Activated CD4-positive, alpha-beta T cell treated with anti-CD3 and anti-CD28 coated beads for 36 hours (primary cell): ENCODE results near the gene KRTAP2-3. TPM values are rescaled to one million over a fixed set of nuclear protein-coding genes. Genes with fewer than 3 reads are reported as not detected.
"Not testable (repeated sequence)": the region's sequence is repeated elsewhere in the genome, so short reads cannot be mapped to it uniquely, and the experiment has no call there.

Experiments used
- ATAC-seq: fragments of 200-7000 bp; cut with Tn5 transposase; one replicate; pipeline ENCODE4 v1.10.0; 2021; ENCODE audit warnings: mild to moderate bottlenecking, moderate library complexity
- CTCF ChIA-PET: fragments of 350-600 bp; sonication (Branson Sonifier 250); formaldehyde crosslinking; loops from one replicate; lab custom pipeline; 2021; ENCODE audit warnings: antibody characterized with exemption; lab: Charles Lee
- POLR2A ChIA-PET: fragments of 350-600 bp; sonication (Branson Sonifier 250); formaldehyde crosslinking; loops from one replicate; lab custom pipeline; 2021; ENCODE audit warnings: antibody characterized with exemption, inconsistent platforms; lab: Charles Lee
- DNase-seq: peaks from one replicate; pipeline ENCODE4 v3.0.0-alpha.2; 2020
- H3K27ac Mint-ChIP-seq: one replicate; pipeline ENCODE4 v1.8.0; 2021; ENCODE audit warnings: mixed read lengths
- H3K27me3 Mint-ChIP-seq: one replicate; pipeline ENCODE4 v1.8.0; 2021; ENCODE audit warnings: mixed read lengths
- H3K36me3 Mint-ChIP-seq: one replicate; pipeline ENCODE4 v1.8.0; 2021; ENCODE audit warnings: low read depth, mixed read lengths
- H3K4me1 Mint-ChIP-seq: one replicate; pipeline ENCODE4 v1.8.0; 2021; ENCODE audit warnings: mixed read lengths
- H3K4me3 Mint-ChIP-seq: one replicate; pipeline ENCODE4 v1.8.0; 2021; ENCODE audit warnings: mild to moderate bottlenecking, moderate library complexity, mixed read lengths
- H3K9me3 Mint-ChIP-seq: one replicate; pipeline ENCODE4 v1.8.0; 2021; ENCODE audit warnings: low read depth, mixed read lengths
- intact Hi-C, 2 experiments: fragments of 100-400 bp; cut with DNase I in 1 of 2; cut with micrococcal nuclease in 1 of 2; formaldehyde crosslinking; loops; one replicate each; pipeline versions ENCODE4 v1.14.2 to v1.15.1; 2022 to 2024; cut with DNase I, micrococcal nuclease
- total RNA-seq, 2 experiments: library from RNA; stranded (reverse); gene quantifications; one replicate each; pipeline ENCODE4 v1.2.3, GENCODE V29; 2021

Gene KRTAP2-3, protein sequence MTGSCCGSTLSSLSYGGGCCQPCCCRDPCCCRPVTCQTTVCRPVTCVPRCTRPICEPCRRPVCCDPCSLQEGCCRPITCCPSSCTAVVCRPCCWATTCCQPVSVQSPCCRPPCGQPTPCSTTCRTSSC
- not detected for total RNA-seq

- H3K4me1 Mint-ChIP-seq, result no peaks in the 10 kb centered on the region
- H3K27ac Mint-ChIP-seq, result no peak within 1 kb of the TSS
- ChIA-PET POLR2A (no interaction called here), CTCF (no interaction called here)
- ATAC-seq (no peak), DNase-seq (no peak)
- H3K4me3 Mint-ChIP-seq, result no peak within 1 kb of the TSS
- intact Hi-C loops, result no loop called here
- peaks cover 4% of the 10 kb centered on the region for H3K9me3 Mint-ChIP-seq
- peaks cover 26% of the 10 kb centered on the region for H3K27me3 Mint-ChIP-seq
- no peaks in the 10 kb centered on the region for H3K36me3 Mint-ChIP-seq
Measured at GRCh38 chr17:41060052-41060604, at the start of gene KRTAP2-3. Gene KRTAP2-3, minus strand, starts transcription at chr17:41060114. Its CDS starts 64 bp downstream, at chr17:41060050.

DNA sequence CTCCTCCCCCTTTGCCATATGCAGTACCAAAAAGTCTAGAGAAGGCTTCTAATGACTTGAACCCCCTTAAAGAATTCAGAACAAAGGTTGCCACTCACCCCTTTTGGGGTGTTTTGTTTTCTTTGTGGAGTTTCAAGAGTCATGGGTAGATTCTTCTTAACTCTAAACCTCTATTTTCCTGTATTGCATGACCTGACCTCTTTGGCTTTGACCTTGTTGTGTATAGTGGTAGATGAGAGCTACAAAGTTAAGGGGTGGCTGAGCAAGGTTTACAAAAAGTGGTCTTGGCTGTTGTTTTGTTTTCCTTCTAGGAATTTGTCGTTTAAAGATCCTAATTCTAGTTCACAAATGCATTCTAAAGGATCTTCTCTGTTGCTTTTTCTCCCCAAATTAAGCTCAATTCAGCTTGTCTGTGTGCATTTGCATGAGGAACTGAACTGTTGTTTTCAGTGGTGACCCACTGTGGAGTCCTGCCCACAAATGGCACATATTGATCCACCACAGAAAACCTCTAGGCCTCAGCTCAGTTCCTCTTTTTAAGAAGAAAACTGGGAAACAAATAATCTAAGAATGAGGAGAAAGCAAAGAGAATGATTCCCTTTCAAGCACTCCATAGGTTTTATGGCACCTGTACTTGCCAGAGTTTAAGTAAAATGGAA is 48.9 kb upstream of the KRTAP2-3 start:
- H3K9me3 Mint-ChIP-seq, H3K4me3 Mint-ChIP-seq, H3K27me3 Mint-ChIP-seq, H3K4me1 Mint-ChIP-seq, DNase-seq, H3K27ac Mint-ChIP-seq, ATAC-seq, H3K36me3 Mint-ChIP-seq, intact Hi-C loops, POLR2A ChIA-PET: not testable (repeated sequence)
- CTCF ChIA-PET, result interaction anchor here (0.7 kb wide), 1 partner anchor 51 kb away, joined by 3 read pairs; no protein-coding TSS in a partner anchor

DNA sequence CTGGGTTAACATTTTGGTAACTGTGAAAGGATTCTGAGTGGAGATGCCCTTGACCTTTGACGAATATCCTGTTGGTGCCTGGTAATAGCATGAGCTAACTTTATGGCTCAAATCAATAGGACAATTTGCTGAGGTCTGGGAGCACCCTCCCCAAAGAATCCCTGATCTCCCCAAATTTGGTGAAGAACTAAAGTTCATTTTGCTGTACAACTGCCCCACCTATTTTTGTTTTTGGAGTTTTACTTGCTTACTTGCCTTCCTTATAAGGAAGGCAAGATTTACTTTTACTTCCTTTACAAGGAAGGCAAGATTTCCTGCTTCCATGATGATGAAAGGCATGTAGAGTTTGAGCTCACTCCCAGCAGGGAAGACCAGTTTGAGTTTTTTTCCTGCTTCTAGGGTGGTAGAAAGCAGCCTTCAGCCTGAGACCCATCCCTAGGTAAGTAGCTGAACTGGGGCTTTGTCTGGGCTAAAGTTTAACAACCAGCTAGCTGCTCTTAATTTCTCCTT is 48.1 kb upstream of the KRTAP2-3 start:
- ATAC-seq (no peak), DNase-seq (no peak)
- no peak overlapping the region for H3K4me3 Mint-ChIP-seq
- H3K9me3 Mint-ChIP-seq, result peaks cover 5% of the 10 kb centered on the region
- POLR2A ChIA-PET, result no interaction called here
- CTCF ChIA-PET, result no interaction called here
- H3K27ac Mint-ChIP-seq, result no peak overlapping the region
- peaks cover 6% of the 10 kb centered on the region for H3K4me1 Mint-ChIP-seq
- intact Hi-C loops, result loop anchor here in 1 of 2 experiments (1.0 kb wide), 1 partner anchor 21 kb away; no protein-coding TSS in a partner anchor
- H3K27me3 Mint-ChIP-seq, result peaks cover 6% of the 10 kb centered on the region
- no peaks in the 10 kb centered on the region for H3K36me3 Mint-ChIP-seq

- ATAC-seq, result not testable (repeated sequence)
Measured at GRCh38 chr17:41105347-41105746, 45.4 kb upstream of the KRTAP2-3 start, which contains the start of gene KRTAP4-9. Gene KRTAP4-9, plus strand, starts transcription at chr17:41105389. Its CDS starts 0 bp downstream, at chr17:41105389.

GRCh38 chr17:41104386-41105038 is 44.6 kb upstream of the KRTAP2-3 start:
- DNase-seq, CTCF ChIA-PET, H3K36me3 Mint-ChIP-seq, H3K27me3 Mint-ChIP-seq, H3K27ac Mint-ChIP-seq, H3K9me3 Mint-ChIP-seq, POLR2A ChIA-PET, H3K4me3 Mint-ChIP-seq, intact Hi-C loops: not testable (repeated sequence)
- ATAC-seq, result peak; percentile 76
- peaks cover 14% of the 10 kb centered on the region for H3K4me1 Mint-ChIP-seq

More at GRCh38 chr17:41105347-41105746, 45.4 kb upstream of the KRTAP2-3 start, which contains the start of gene KRTAP4-9:
- H3K4me1 Mint-ChIP-seq, H3K27ac Mint-ChIP-seq, DNase-seq, H3K9me3 Mint-ChIP-seq, H3K4me3 Mint-ChIP-seq, POLR2A ChIA-PET, H3K27me3 Mint-ChIP-seq, H3K36me3 Mint-ChIP-seq, intact Hi-C loops: not testable (repeated sequence)
- CTCF ChIA-PET, result interaction anchor here (1.3 kb wide), 1 partner anchor 217 kb away, joined by 3 read pairs; no protein-coding TSS in a partner anchor

GRCh38 chr17:41103896-41104295 is 44.0 kb upstream of the KRTAP2-3 start:
- no peaks in the 10 kb centered on the region for H3K36me3 Mint-ChIP-seq
- no peaks in the 10 kb centered on the region for H3K9me3 Mint-ChIP-seq
- H3K4me1 Mint-ChIP-seq, result peaks cover 14% of the 10 kb centered on the region
- no peak overlapping the region for H3K27ac Mint-ChIP-seq
- intact Hi-C loops, result no loop called here
- no peak overlapping the region for H3K4me3 Mint-ChIP-seq
- ATAC-seq (no peak), DNase-seq (no peak)
- H3K27me3 Mint-ChIP-seq, result peaks cover 5% of the 10 kb centered on the region
- CTCF ChIA-PET, result interaction anchor here (0.6 kb wide), 1 partner anchor 167 kb away, joined by 3 read pairs; no protein-coding TSS in a partner anchor
- POLR2A ChIA-PET, result no interaction called here

- no peaks in the 10 kb centered on the region for H3K9me3 Mint-ChIP-seq
- ChIA-PET POLR2A (no interaction called here), CTCF (no interaction called here)
- no peak within 1 kb of the TSS for H3K4me3 Mint-ChIP-seq
- no peak for DNase-seq
- peaks cover 6% of the 10 kb centered on the region for H3K27me3 Mint-ChIP-seq
- intact Hi-C loops, result no loop called here
- H3K36me3 Mint-ChIP-seq, result no peaks in the 10 kb centered on the region
- no peak for ATAC-seq
- peaks cover 8% of the 10 kb centered on the region for H3K4me1 Mint-ChIP-seq
- H3K27ac Mint-ChIP-seq, result no peak within 1 kb of the TSS
Measured at GRCh38 chr17:41101586-41102259, 41.8 kb upstream of the KRTAP2-3 start, which contains the start of gene KRTAP4-16. Gene KRTAP4-16, minus strand, starts transcription at chr17:41102209. Its CDS starts 0 bp downstream, at chr17:41102209.

GRCh38 chr17:41099682-41100480 is 40.0 kb upstream of the KRTAP2-3 start:
- ATAC-seq, H3K4me1 Mint-ChIP-seq, H3K27ac Mint-ChIP-seq, H3K9me3 Mint-ChIP-seq, H3K4me3 Mint-ChIP-seq, CTCF ChIA-PET, intact Hi-C loops, H3K36me3 Mint-ChIP-seq, POLR2A ChIA-PET, H3K27me3 Mint-ChIP-seq, DNase-seq: not testable (repeated sequence)

- ChIA-PET POLR2A (no interaction called here), CTCF (no interaction called here)
- Mint-ChIP-seq H3K4me3 (no peak overlapping the region), H3K9me3 (no peaks in the 10 kb centered on the region), H3K27ac (no peak overlapping the region), H3K27me3 (peaks cover 8% of the 10 kb centered on the region), H3K4me1 (peaks cover 8% of the 10 kb centered on the region), H3K36me3 (no peaks in the 10 kb centered on the region)
- DNase-seq, result no peak
- no peak for ATAC-seq
- intact Hi-C loops, result no loop called here
Measured at GRCh38 chr17:41098481-41098880, 38.6 kb upstream of the KRTAP2-3 start.

GRCh38 chr17:41098042-41098441 is 38.1 kb upstream of the KRTAP2-3 start, which contains the start of gene KRTAP4-8:
Gene KRTAP4-8, minus strand, starts transcription at chr17:41098142. Its CDS starts 58 bp downstream, at chr17:41098084.
- ATAC-seq, result no peak
- peaks cover 8% of the 10 kb centered on the region for H3K27me3 Mint-ChIP-seq
- peaks cover 8% of the 10 kb centered on the region for H3K4me1 Mint-ChIP-seq
- no peaks in the 10 kb centered on the region for H3K36me3 Mint-ChIP-seq
- no peak for DNase-seq
- no peak within 1 kb of the TSS for H3K4me3 Mint-ChIP-seq
- no peak within 1 kb of the TSS for H3K27ac Mint-ChIP-seq
- POLR2A ChIA-PET, result no interaction called here
- CTCF ChIA-PET, result no interaction called here
- peaks cover under 1% of the 10 kb centered on the region for H3K9me3 Mint-ChIP-seq
- intact Hi-C loops, result no loop called here
